PC-9 (cell line): ENCODE results near the gene VOPP1. TPM values are rescaled to one million over a fixed set of nuclear protein-coding genes. Genes with fewer than 3 reads are reported as not detected.

ENCODE experiments used
- BruUV-seq: library from RNA; stranded (reverse); fragments of 400-500 nt; replicated peaks from 2 replicates; lab custom pipeline; 2021; lab: Mats Ljungman, UMichigan
- CTCF ChIA-PET: fragments of 300-600 bp; sonication (Branson Sonifier 250); formaldehyde crosslinking; loops from one replicate; lab custom pipeline; 2022; ENCODE audit warnings: antibody characterized with exemption; lab: Charles Lee
- POLR2A ChIA-PET: fragments of 300-600 bp; sonication (Branson Sonifier 250); formaldehyde crosslinking; loops from one replicate; lab custom pipeline; 2022; ENCODE audit warnings: antibody characterized with exemption; ENCODE audit not compliant: unreplicated experiment; lab: Charles Lee
- DNase-seq, 2 experiments: peaks; one replicate each; pipeline versions ENCODE4 v3.0.0 to v3.0.0-alpha.2; 2015 to 2022; ENCODE audit warnings: mixed read lengths in 1 of 2
- H2AFZ ChIP-seq: fragments of 200-600 bp; sonication (generic); 2 replicates; pipeline ENCODE4 v1.8.1; 2017; ENCODE audit warnings: antibody characterized with exemption
- H3F3A ChIP-seq: fragments of 200-600 bp; sonication (generic); 2 replicates; pipeline ENCODE4 v1.8.1; 2017; ENCODE audit warnings: antibody characterized with exemption, mild to moderate bottlenecking, low read depth; ENCODE audit not compliant: insufficient read depth
- H3K27ac ChIP-seq: fragments of 200-600 bp; sonication (generic); 2 replicates; pipeline ENCODE4 v1.6.1; 2016; ENCODE audit warnings: mixed run types
- H3K27me3 ChIP-seq: fragments of 200-600 bp; sonication (generic); 2 replicates; pipeline ENCODE4 v1.6.1; 2016; ENCODE audit warnings: low read depth, mixed run types; ENCODE audit not compliant: insufficient read depth
- H3K36me3 ChIP-seq: fragments of 200-600 bp; sonication (generic); 2 replicates; pipeline ENCODE4 v1.6.1; 2016; ENCODE audit warnings: low read depth, mixed run types
- H3K4me1 ChIP-seq: fragments of 200-600 bp; sonication (generic); replicated peaks from 2 replicates; pipeline ENCODE4 v1.6.1; 2016; ENCODE audit warnings: mixed run types; ENCODE audit not compliant: insufficient read depth
- H3K4me2 ChIP-seq: fragments of 200-600 bp; sonication (generic); 2 replicates; pipeline ENCODE4 v1.6.1; 2017; ENCODE audit warnings: mixed run types
- H3K4me3 ChIP-seq: fragments of 200-600 bp; sonication (generic); 2 replicates; pipeline ENCODE4 v1.6.1; 2016; ENCODE audit warnings: mixed run types
- H3K79me2 ChIP-seq: fragments of 200-600 bp; sonication (generic); 2 replicates; pipeline ENCODE4 v1.6.1; 2017; ENCODE audit warnings: low read depth, mixed run types
- H3K9me2 ChIP-seq: fragments of 200-600 bp; sonication (generic); 2 replicates; pipeline ENCODE4 v1.8.1; 2017; ENCODE audit warnings: mild to moderate bottlenecking; ENCODE audit not compliant: insufficient read depth
- H3K9me3 ChIP-seq: fragments of 200-600 bp; sonication (generic); 2 replicates; pipeline ENCODE4 v1.8.1; 2016; ENCODE audit warnings: low read depth; ENCODE audit not compliant: insufficient read depth
- H4K20me1 ChIP-seq: fragments of 200-600 bp; sonication (generic); 2 replicates; pipeline ENCODE4 v1.8.1; 2017; ENCODE audit not compliant: insufficient read depth
- EZH2 ChIP-seq: fragments of 200-600 bp; sonication (generic); IDR thresholded peaks from 2 replicates; pipeline ENCODE4 v1.8.0; 2017; ENCODE audit warnings: antibody characterized with exemption, low read depth
- intact Hi-C: fragments of 100-400 bp; cut with micrococcal nuclease; formaldehyde crosslinking; loops from one replicate; pipeline ENCODE4 v1.10.0; 2022; ENCODE audit not compliant: unreplicated experiment
- total RNA-seq: library from RNA; stranded (reverse); gene quantifications from 2 replicates; pipeline ENCODE4 v1.2.3, GENCODE V29; 2021
- TF ChIP-seq, protein P1 (sequence below): fragments of 200-600 bp; sonication (generic); conservative IDR thresholded peaks from 2 replicates; pipeline ENCODE4 v1.6.1; 2017; ENCODE audit warnings: mixed run types, antibody characterized with exemption, mild to moderate bottlenecking, moderate library complexity

VOPP1 gene
- total RNA-seq, 1 experiment from 2014 or later: 207 TPM

DNA sequence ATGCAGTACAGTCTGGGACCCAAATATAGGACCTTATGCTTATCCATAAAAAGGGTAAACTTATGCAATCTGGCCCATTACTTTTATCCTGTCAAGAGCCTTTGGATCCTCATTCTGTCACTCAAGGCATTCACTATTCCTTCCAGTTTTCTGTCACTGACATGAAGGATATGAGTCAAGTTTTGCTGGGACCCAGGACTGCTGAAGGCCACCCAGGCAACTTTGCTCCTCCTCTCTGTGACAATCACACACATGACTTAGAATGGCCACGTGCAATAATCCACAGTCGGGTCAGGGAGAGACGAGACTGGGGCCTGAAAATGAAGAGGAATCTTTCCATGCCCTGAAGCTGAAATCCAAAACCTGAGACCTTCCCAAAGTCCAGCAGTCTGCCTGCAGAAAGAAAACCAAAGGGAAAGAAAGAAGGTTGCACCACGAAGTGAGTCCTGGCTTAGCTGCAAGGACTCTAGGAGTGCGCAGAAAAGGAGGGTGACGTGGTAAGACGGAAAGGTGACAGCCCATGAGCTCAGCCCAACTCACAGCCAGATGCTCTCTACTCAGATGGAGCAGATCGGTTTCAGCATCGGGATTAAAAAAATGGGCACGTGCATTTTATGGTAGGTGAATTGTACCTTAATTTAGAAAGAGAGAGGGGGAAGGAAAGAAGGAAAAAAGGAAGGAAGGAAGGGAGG, 67.2 kb downstream of the VOPP1 start:
- peak overlapping the region; percentile 23 for H3K27ac ChIP-seq
- no peaks in the 10 kb centered on the region for H3K9me2 ChIP-seq
- ChIA-PET CTCF (interaction anchor here (0.6 kb wide), 1 partner anchor 29 kb away, joined by 3 read pairs; no protein-coding TSS in a partner anchor), POLR2A (no interaction called here)
- no peak overlapping the region for H3K4me3 ChIP-seq
- H3K4me2 ChIP-seq: peak overlapping the region; percentile 20
- no peaks in the 10 kb centered on the region for H3K9me3 ChIP-seq
- no peak for DNase-seq
- H3K79me2 ChIP-seq: peaks cover 77% of the 10 kb centered on the region
- H3K27me3 ChIP-seq: no peaks in the 10 kb centered on the region
- H3K36me3 ChIP-seq: no peaks in the 10 kb centered on the region; the same call in 1 of the 2 replicates
- intact Hi-C loops: loop anchor here (1.0 to 5.0 kb wide), 4 partner anchors 29 to 68 kb away; no protein-coding TSS in a partner anchor
- no TSS peak for BruUV-seq
- H4K20me1 ChIP-seq: peaks cover 29% of the 10 kb centered on the region
- TF ChIP-seq, protein P1, sequence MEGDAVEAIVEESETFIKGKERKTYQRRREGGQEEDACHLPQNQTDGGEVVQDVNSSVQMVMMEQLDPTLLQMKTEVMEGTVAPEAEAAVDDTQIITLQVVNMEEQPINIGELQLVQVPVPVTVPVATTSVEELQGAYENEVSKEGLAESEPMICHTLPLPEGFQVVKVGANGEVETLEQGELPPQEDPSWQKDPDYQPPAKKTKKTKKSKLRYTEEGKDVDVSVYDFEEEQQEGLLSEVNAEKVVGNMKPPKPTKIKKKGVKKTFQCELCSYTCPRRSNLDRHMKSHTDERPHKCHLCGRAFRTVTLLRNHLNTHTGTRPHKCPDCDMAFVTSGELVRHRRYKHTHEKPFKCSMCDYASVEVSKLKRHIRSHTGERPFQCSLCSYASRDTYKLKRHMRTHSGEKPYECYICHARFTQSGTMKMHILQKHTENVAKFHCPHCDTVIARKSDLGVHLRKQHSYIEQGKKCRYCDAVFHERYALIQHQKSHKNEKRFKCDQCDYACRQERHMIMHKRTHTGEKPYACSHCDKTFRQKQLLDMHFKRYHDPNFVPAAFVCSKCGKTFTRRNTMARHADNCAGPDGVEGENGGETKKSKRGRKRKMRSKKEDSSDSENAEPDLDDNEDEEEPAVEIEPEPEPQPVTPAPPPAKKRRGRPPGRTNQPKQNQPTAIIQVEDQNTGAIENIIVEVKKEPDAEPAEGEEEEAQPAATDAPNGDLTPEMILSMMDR: no peak
- TF ChIP-seq EZH2: no peak
- H3F3A ChIP-seq: peaks cover 20% of the 10 kb centered on the region
- peaks cover 29% of the 10 kb centered on the region for H3K4me1 ChIP-seq
- no peak overlapping the region for H2AFZ ChIP-seq

DNA sequence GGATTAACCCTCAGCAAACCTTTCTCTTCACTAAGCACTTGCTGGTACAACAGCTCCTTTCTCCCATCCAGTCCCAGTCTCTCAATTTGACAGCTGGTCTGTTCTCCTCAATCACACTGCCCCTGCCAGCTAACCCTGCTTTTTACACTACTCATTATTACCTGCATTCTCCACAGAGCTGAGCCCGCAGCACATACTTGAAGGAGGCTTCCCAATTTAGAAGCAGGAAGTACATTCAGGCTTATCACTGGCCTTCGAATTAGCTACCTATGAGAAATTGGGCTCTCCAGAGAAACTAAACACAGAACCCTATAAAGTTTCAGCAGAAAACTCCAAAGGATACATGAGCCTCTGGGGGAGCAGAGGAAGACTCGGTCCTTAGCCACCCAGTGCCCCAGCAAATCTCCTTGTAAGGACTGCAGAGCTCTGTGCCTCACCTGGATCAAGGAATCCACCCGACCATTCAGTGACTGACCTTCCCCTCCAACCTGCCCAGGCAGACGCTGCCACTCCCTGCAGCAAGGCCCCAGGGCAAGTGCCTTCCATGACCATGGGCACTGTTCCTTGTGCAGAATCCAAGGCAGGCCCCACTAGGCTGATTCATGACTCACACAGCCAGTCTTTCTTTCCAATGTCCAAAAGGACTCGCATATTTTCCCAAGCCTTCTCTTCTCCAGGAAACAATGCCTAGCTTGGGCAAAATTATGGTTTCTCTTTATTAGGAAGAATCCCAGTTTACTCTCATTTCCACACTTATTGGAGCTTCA, 68.0 kb downstream of the VOPP1 start:
- Histone ChIP-seq H4K20me1 (peaks cover 29% of the 10 kb centered on the region; the same call in 1 of the 2 replicates), H3K4me1 (peaks cover 29% of the 10 kb centered on the region), H2AFZ (no peak overlapping the region), H3K4me2 (peak overlapping the region; percentile 20), H3K9me3 (no peaks in the 10 kb centered on the region), H3F3A (peaks cover 20% of the 10 kb centered on the region), H3K9me2 (no peaks in the 10 kb centered on the region), H3K27me3 (no peaks in the 10 kb centered on the region), H3K4me3 (no peak overlapping the region), H3K36me3 (no peaks in the 10 kb centered on the region; the same call in 1 of the 2 replicates), H3K27ac (peak overlapping the region; percentile 23), H3K79me2 (peaks cover 81% of the 10 kb centered on the region)
- DNase-seq: peak; percentile 68 to 91
- BruUV-seq: no TSS peak
- ChIA-PET CTCF (interaction anchor here (0.6 to 1.4 kb wide), 4 partner anchors 20 to 457 kb away, joined by 3 to 7 read pairs (median 4); no protein-coding TSS in a partner anchor), POLR2A (interaction anchor here (0.5 to 0.7 kb wide), 2 partner anchors 24 to 196 kb away, joined by 3 to 6 read pairs; no protein-coding TSS in a partner anchor)
- intact Hi-C loops: loop anchor here (1.0 to 5.0 kb wide), 4 partner anchors 30 to 67 kb away; no protein-coding TSS in a partner anchor
- TF ChIP-seq EZH2: no peak
- TF ChIP-seq, protein P1: no peak

- H3K27ac ChIP-seq: no peak overlapping the region
- no peak overlapping the region for H3K4me3 ChIP-seq
- H2AFZ ChIP-seq: no peak overlapping the region
- no peak overlapping the region for H3K4me2 ChIP-seq
- H3K4me1 ChIP-seq: peaks cover 29% of the 10 kb centered on the region
- H3K79me2 ChIP-seq: peaks cover 73% of the 10 kb centered on the region
- peaks cover 36% of the 10 kb centered on the region; the same call in 1 of the 2 replicates for H4K20me1 ChIP-seq
- H3K9me2 ChIP-seq: no peaks in the 10 kb centered on the region
- H3K9me3 ChIP-seq: no peaks in the 10 kb centered on the region
- CTCF ChIA-PET: no interaction called here
- no peaks in the 10 kb centered on the region; the same call in 1 of the 2 replicates for H3K36me3 ChIP-seq
- no peaks in the 10 kb centered on the region for H3K27me3 ChIP-seq
- BruUV-seq: no TSS peak
- TF ChIP-seq EZH2: no peak
- TF ChIP-seq, protein P1: no peak
- POLR2A ChIA-PET: no interaction called here
- H3F3A ChIP-seq: peaks cover 20% of the 10 kb centered on the region; the same call in 1 of the 2 replicates
- intact Hi-C loops: loop anchor here (5.0 kb wide), 1 partner anchor 66 kb away; no protein-coding TSS in a partner anchor
- DNase-seq: no peak
These were observed 69.4 kb downstream of the VOPP1 start for GRCh38 chr7:55502858-55503440.
